ENCODE data around the gene NDUFB4. TPM values are rescaled to one million over a fixed set of nuclear protein-coding genes. Genes with fewer than 3 reads are reported as not detected.
A peak's percentile ranks its signal among the peaks of the same experiment; 100 is the strongest.

NDUFB4 gene
- total RNA-seq = 10 to 100 TPM; 69.3 to 98.9 (median 77.5) TPM
- long read RNA-seq, transcript NDUFB4-201 (3 exons, 671 nt) = major isoform, 73 of 74 reads
- long read RNA-seq, partial matches to known transcripts = 0 of 74 reads
- long read RNA-seq, other reads (novel, unspliced or antisense) = 1 of 74 reads

DNA sequence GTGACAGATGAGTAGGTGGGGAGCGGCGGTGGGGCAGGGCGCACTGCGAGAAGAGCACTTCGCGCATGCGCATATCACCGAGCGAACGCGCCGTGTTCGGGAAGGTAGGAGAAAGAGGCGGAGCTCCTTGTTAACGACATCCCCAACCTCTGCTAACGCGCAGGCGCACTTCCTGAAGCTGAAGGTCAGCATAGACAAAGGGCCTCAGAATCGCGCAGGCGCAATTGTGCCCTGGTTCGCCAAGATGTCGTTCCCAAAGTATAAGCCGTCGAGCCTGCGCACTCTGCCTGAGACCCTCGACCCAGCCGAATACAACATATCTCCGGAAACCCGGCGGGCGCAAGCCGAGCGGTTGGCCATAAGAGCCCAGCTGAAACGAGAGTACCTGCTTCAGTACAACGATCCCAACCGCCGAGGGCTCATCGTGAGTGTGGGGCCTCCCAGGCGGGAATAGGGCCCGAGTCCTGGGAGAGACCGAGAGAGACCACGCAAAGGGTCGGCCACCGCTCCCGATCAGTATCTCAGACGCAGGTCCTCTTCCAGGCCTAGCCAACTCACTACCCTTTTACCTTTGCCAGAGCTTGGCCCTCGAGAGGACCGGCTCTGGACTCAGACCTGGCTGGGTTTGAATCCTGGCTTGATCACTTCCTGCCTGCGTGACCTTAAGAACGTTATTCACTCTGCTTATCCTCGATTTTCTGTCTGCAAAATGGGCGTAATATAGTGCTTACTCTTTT lies at the start of gene NDUFB4:
Gene NDUFB4, plus strand, starts transcription at position 221 of the 737 bp plus-strand sequence. Its CDS starts 24 bp downstream, at position 245.
- no peaks in the 10 kb centered on the region for H3K9me3 ChIP-seq
- ATAC-seq = peak; percentile 98 to 99 (median 99)
- peaks cover 0 to 24% (median 0%) of the 10 kb centered on the region in 4 donors for H3K4me1 ChIP-seq
- H3K36me3 ChIP-seq = peaks cover 0 to 24% (median 5%) of the 10 kb centered on the region in 4 donors
- no peaks in the 10 kb centered on the region for H3K27me3 ChIP-seq
- intact Hi-C loops (cut with DNase I) = no loop called here
- peak; percentile 74 for TF ChIP-seq POLR2A (IDR thresholded peaks at IDR 0.05)
- TF ChIP-seq, protein P1, sequence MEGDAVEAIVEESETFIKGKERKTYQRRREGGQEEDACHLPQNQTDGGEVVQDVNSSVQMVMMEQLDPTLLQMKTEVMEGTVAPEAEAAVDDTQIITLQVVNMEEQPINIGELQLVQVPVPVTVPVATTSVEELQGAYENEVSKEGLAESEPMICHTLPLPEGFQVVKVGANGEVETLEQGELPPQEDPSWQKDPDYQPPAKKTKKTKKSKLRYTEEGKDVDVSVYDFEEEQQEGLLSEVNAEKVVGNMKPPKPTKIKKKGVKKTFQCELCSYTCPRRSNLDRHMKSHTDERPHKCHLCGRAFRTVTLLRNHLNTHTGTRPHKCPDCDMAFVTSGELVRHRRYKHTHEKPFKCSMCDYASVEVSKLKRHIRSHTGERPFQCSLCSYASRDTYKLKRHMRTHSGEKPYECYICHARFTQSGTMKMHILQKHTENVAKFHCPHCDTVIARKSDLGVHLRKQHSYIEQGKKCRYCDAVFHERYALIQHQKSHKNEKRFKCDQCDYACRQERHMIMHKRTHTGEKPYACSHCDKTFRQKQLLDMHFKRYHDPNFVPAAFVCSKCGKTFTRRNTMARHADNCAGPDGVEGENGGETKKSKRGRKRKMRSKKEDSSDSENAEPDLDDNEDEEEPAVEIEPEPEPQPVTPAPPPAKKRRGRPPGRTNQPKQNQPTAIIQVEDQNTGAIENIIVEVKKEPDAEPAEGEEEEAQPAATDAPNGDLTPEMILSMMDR (IDR thresholded peaks at IDR 0.05) = no peak
- DNase-seq = peak; percentile 98 to 99 (median 98)
- WGBS (ENCODE audit: insufficient coverage, low coverage, low lambda C conversion rate, missing lambda C conversion rate) = 1% methylated on average over 37 of the region's 53 CpGs
- H3K4me3 ChIP-seq = peak within 1 kb of the TSS; percentile 81 to 84 (median 81)
- H3K27ac ChIP-seq = peak within 1 kb of the TSS; percentile 94 to 95 (median 95)

DNA sequence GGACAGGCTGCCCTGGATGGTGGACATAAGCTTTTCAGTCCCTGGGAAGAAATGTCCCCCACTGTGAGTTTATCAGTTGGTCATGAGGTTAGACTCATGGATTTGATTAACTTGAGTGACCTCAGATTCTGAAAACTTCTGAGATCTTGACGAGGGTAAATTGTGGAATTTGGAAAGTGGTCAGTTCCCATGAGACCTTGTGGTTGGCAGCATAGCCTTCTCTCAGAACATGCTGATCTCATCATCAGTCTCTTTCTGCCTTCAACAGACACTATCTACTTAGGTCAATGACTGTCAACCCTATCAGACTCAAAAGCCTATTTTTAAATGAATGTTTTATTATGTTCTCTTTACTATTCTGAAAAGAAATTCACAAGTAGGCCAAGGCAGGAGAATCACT lies 45.6 kb upstream of the NDUFB4 start:
- H3K4me3 ChIP-seq = no peak overlapping the region
- WGBS (ENCODE audit: insufficient coverage, low coverage, low lambda C conversion rate, missing lambda C conversion rate) = 18% methylated on average over 1 of the region's 1 CpG
- intact Hi-C loops (cut with DNase I) = no loop called here

DNA sequence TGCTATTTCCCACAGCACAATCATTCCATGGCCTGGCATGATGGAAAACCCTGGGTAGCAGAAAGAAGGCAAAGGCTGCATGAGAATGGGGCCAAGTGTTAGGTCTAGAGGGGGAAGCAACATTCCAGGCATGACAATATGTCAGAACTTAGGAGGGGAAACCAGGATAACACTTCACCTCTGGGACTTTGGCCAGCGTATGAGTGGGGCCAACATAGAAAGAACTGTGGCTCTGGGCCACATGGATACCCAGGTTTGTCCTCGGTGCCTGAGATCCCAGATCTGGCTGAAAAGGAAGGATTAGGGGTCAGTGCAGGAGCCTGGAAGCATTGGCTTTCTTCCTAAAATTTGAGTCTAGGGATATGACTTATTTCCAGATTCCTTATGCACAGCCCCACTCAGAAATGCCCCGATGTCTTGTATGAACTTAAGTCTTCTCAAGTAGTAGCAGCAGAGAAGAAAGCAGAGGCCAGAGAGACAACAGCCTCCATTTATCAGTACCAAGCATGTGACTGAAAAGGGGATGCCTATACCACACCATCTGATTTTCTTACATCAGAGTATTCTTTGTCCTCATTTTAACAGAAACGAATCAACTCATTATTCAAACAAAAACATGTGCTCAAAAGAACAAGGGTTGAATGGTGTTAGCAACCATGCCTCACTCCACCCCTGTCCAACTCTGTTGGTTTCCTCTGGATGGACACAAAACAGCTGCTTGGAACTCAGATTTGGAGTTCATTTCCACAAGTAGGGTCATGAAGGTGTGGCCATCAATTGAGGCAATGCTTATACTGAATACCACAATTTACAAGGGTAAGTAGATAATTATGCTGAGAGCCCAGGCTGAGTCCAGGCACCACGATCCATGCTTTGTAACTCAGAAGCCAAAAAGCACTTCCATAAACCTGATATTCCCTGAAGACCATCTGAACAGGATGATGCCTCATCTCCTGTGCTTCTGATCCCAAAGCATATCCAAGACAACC lies 43.7 kb upstream of the NDUFB4 start:
- DNase-seq (no peak), ATAC-seq (no peak)
- WGBS (ENCODE audit: insufficient coverage, low coverage, low lambda C conversion rate, missing lambda C conversion rate) = 63% methylated on average over 3 of the region's 5 CpGs
- Histone ChIP-seq H3K27me3 (no peaks in the 10 kb centered on the region), H3K27ac (no peak overlapping the region), H3K36me3 (no peaks in the 10 kb centered on the region), H3K4me1 (peaks cover 0 to 61% (median 27%) of the 10 kb centered on the region in 4 donors), H3K4me3 (no peak overlapping the region), H3K9me3 (no peaks in the 10 kb centered on the region)
- TF ChIP-seq, protein P1 (IDR thresholded peaks at IDR 0.05) = no peak
- no peak for TF ChIP-seq POLR2A (IDR thresholded peaks at IDR 0.05)
- intact Hi-C loops (cut with DNase I) = no loop called here

More for the DNA sequence above, 45.6 kb upstream of the NDUFB4 start:
- H3K27ac ChIP-seq = peak overlapping the region in 1 of 3 donors; percentile 30
- TF ChIP-seq POLR2A (IDR thresholded peaks at IDR 0.05) = no peak
- TF ChIP-seq, protein P1 (IDR thresholded peaks at IDR 0.05) = no peak
- DNase-seq = no peak
- no peaks in the 10 kb centered on the region for H3K9me3 ChIP-seq
- H3K27me3 ChIP-seq = no peaks in the 10 kb centered on the region
- H3K4me1 ChIP-seq = peaks cover 0 to 48% (median 21%) of the 10 kb centered on the region in 4 donors
- ATAC-seq = peak in 2 of 4 donors; percentile 30 to 45
- H3K36me3 ChIP-seq = no peaks in the 10 kb centered on the region

Measured in right lobe of liver (tissue), 6 donors.